Activated CD4-positive, alpha-beta T cell treated with anti-CD3 and anti-CD28 coated beads, Interleukin-2, Interleukin-6, amounts not matched to agents 100 ng/mL and 50 ng/mL, durations not matched to agents 16 hours and 8 hours (primary cell): ENCODE data around the gene ABCG8.
A peak's percentile ranks its signal among the peaks of the same experiment; 100 is the strongest.

Experiments used
- DNase-seq: peaks from one replicate; pipeline ENCODE4 v3.0.0-alpha.2; 2020

The ABCG8 gene

DNA sequence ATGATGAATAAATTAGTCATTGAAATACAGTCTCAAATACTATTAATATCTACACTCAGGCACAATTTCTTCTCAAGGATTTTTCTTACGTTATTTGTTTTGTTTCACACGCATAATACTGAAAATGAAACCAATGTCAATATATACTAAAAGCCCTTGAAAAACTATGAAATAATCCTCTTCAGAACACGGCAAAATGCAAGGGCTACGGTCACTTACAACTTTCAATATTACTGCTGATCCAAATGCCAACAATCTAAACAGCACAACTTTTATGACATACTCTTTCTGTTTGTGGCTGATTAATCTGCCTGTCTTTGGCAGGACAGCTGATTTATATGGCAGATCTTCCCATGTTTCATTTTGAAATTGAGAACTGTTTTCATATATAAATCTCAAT, 88.7 kb downstream of the ABCG8 start:
- peak; percentile 56 for DNase-seq

DNA sequence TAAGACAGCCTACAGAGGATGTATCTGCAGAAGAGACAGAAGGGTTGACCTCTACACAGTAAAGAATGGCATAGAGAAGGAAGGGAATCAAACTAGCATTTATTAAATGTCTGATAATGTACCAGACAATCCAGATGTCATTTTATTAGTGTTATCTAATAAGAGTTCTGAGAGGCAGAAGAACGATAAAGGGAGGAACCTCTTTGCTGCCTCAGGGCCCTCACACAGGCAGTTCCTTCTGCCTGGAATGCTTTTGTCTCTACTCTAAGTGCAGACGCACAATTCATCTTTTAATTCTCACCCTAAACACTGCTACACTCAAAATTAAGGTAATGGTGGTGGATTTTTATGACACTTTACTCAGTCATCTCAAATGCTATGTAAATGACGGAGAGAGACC, 92.5 kb downstream of the ABCG8 start:
- DNase-seq = no peak
